Measurements from ENCODE around the gene SPECC1.

- TF ChIP-seq CTCF (IDR thresholded peaks at IDR 0.05) (no peak), POLR2A (IDR thresholded peaks at IDR 0.05) (no peak)
Observed at GRCh38 chr17:20259668-20260067, 250.5 kb downstream of the SPECC1 start.
